Measurements from ENCODE around the gene PTPN4.

GRCh38 chr2:119982506-119982905 lies 222.8 kb downstream of the PTPN4 start:
- no peak for TF ChIP-seq CTCF (IDR thresholded peaks at IDR 0.05)
- no peak for TF ChIP-seq POLR2A (IDR thresholded peaks at IDR 0.05)

All from uterus (tissue), 2 donors.